ENCODE results near the gene TRAF3IP3. TPM values are rescaled to one million over a fixed set of nuclear protein-coding genes. Genes with fewer than 3 reads are reported as not detected.

Gene TRAF3IP3
- total RNA-seq, 1 experiment from 2014 or later: 0.34 TPM

DNA sequence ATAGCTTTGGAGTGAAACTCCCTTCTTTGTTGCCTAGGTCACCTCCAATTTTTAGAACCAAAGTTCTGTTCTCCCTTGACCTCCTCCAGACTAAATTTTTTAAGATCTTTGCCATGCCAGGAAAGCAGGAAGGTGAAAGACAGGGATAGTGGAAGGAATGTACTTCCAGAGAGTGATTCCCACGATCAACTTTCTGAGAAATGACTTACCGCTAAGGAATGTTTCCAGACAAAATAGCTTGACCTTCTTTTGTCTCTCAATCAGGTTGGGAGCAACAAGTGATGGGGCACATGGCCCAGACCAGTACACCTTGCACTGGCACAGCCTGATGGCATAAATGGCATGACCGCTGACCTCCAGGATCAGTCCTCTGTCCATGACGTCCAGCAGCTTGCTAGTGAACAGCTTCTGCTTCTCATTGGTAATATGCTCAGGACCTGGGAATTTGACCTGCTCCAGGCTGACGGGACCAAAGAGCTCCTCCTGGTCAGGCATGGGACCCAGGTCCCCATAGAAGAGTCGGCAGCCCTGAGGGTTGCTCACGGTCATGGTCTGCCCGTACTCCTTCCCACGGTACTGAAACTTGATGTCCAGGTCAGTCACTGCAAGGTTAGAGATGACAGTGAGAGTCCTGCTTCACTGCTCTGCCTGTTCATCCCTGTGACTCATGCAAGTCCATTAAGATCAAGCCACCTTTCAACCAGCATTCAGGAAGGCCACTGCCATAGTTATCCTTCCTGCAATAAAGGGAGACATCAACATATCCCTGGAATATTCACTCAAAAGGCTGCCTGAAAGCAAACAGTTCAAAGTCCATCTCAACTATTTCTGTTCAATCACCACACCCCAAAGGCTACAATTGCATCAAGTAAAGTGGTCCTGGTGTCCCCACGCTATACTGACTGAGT is 34.7 kb downstream of the TRAF3IP3 start:
- CTCF ChIA-PET: no interaction called here
- no peak overlapping the region for H2AFZ ChIP-seq (ENCODE audit: low read depth, low read length, poor library complexity, severe bottlenecking)
- peaks cover 25 to 27% of the 10 kb centered on the region in 2 experiments; a peak in 3 of 4 replicates for H3K36me3 ChIP-seq (ENCODE audit: control insufficient read depth in 1 of 2, insufficient read depth in 2 of 2, low read length in 2 of 2)
- no peaks in the 10 kb centered on the region for H3K79me2 ChIP-seq (ENCODE audit: insufficient read depth, low read length)
- TF ChIP-seq SP1 (IDR thresholded peaks at IDR 0.05; ENCODE audit: low read depth): no peak
- no peak for TF ChIP-seq CBX3 (IDR thresholded peaks at IDR 0.05; ENCODE audit: low read depth)
- TF ChIP-seq, protein P1, sequence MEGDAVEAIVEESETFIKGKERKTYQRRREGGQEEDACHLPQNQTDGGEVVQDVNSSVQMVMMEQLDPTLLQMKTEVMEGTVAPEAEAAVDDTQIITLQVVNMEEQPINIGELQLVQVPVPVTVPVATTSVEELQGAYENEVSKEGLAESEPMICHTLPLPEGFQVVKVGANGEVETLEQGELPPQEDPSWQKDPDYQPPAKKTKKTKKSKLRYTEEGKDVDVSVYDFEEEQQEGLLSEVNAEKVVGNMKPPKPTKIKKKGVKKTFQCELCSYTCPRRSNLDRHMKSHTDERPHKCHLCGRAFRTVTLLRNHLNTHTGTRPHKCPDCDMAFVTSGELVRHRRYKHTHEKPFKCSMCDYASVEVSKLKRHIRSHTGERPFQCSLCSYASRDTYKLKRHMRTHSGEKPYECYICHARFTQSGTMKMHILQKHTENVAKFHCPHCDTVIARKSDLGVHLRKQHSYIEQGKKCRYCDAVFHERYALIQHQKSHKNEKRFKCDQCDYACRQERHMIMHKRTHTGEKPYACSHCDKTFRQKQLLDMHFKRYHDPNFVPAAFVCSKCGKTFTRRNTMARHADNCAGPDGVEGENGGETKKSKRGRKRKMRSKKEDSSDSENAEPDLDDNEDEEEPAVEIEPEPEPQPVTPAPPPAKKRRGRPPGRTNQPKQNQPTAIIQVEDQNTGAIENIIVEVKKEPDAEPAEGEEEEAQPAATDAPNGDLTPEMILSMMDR (IDR thresholded peaks at IDR 0.05 in 2 of 3, conservative IDR thresholded peaks at IDR 0.05 in 1 of 3; ENCODE audit: borderline replicate concordance in 1 of 3, insufficient read depth in 1 of 3, low read depth in 2 of 3, low read length in 2 of 3): no peak
- no peak for TF ChIP-seq EZH2phosphoT487 (IDR thresholded peaks at IDR 0.05; ENCODE audit: borderline replicate concordance)
- TF ChIP-seq FOSL1 (IDR thresholded peaks at IDR 0.05; ENCODE audit: low read depth): no peak
- TF ChIP-seq, protein P2, sequence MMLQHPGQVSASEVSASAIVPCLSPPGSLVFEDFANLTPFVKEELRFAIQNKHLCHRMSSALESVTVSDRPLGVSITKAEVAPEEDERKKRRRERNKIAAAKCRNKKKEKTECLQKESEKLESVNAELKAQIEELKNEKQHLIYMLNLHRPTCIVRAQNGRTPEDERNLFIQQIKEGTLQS (IDR thresholded peaks at IDR 0.05): no peak
- no peak for TF ChIP-seq YY1 (IDR thresholded peaks at IDR 0.05; ENCODE audit: extremely low read depth, insufficient replicate concordance, low read depth, low read length)
- TF ChIP-seq CEBPB (IDR thresholded peaks at IDR 0.05; ENCODE audit: low read depth): no peak
- no peak for TF ChIP-seq EZH2 (IDR thresholded peaks at IDR 0.05)
- TF ChIP-seq, protein P3, sequence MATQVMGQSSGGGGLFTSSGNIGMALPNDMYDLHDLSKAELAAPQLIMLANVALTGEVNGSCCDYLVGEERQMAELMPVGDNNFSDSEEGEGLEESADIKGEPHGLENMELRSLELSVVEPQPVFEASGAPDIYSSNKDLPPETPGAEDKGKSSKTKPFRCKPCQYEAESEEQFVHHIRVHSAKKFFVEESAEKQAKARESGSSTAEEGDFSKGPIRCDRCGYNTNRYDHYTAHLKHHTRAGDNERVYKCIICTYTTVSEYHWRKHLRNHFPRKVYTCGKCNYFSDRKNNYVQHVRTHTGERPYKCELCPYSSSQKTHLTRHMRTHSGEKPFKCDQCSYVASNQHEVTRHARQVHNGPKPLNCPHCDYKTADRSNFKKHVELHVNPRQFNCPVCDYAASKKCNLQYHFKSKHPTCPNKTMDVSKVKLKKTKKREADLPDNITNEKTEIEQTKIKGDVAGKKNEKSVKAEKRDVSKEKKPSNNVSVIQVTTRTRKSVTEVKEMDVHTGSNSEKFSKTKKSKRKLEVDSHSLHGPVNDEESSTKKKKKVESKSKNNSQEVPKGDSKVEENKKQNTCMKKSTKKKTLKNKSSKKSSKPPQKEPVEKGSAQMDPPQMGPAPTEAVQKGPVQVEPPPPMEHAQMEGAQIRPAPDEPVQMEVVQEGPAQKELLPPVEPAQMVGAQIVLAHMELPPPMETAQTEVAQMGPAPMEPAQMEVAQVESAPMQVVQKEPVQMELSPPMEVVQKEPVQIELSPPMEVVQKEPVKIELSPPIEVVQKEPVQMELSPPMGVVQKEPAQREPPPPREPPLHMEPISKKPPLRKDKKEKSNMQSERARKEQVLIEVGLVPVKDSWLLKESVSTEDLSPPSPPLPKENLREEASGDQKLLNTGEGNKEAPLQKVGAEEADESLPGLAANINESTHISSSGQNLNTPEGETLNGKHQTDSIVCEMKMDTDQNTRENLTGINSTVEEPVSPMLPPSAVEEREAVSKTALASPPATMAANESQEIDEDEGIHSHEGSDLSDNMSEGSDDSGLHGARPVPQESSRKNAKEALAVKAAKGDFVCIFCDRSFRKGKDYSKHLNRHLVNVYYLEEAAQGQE (IDR thresholded peaks at IDR 0.05; ENCODE audit: low read depth): no peak
- TF ChIP-seq ELF1 (IDR thresholded peaks at IDR 0.05; ENCODE audit: borderline replicate concordance, low read depth): no peak
- TF ChIP-seq, protein P4, sequence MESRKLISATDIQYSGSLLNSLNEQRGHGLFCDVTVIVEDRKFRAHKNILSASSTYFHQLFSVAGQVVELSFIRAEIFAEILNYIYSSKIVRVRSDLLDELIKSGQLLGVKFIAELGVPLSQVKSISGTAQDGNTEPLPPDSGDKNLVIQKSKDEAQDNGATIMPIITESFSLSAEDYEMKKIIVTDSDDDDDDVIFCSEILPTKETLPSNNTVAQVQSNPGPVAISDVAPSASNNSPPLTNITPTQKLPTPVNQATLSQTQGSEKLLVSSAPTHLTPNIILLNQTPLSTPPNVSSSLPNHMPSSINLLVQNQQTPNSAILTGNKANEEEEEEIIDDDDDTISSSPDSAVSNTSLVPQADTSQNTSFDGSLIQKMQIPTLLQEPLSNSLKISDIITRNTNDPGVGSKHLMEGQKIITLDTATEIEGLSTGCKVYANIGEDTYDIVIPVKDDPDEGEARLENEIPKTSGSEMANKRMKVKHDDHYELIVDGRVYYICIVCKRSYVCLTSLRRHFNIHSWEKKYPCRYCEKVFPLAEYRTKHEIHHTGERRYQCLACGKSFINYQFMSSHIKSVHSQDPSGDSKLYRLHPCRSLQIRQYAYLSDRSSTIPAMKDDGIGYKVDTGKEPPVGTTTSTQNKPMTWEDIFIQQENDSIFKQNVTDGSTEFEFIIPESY (IDR thresholded peaks at IDR 0.05; ENCODE audit: extremely low read depth, insufficient replicate concordance, low read length): no peak
- TF ChIP-seq ZNF274 (IDR thresholded peaks at IDR 0.05; ENCODE audit: low read depth, low read length): no peak
- TF ChIP-seq POLR2A (IDR thresholded peaks at IDR 0.05; ENCODE audit: borderline replicate concordance, extremely low read depth, insufficient read depth, insufficient read length): no peak
- no peak for TF ChIP-seq POLR2AphosphoS5 (IDR thresholded peaks at IDR 0.05; ENCODE audit: low read depth, low read length)
- no peak for TF ChIP-seq SRF (IDR thresholded peaks at IDR 0.05; ENCODE audit: low read depth)
- TF ChIP-seq EGR1 (IDR thresholded peaks at IDR 0.05; ENCODE audit: low read depth): no peak
- no peak for TF ChIP-seq JUND (IDR thresholded peaks at IDR 0.05)
- TF ChIP-seq ZFX (IDR thresholded peaks at IDR 0.05): no peak
- TF ChIP-seq, protein P5, sequence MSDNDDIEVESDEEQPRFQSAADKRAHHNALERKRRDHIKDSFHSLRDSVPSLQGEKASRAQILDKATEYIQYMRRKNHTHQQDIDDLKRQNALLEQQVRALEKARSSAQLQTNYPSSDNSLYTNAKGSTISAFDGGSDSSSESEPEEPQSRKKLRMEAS (IDR thresholded peaks at IDR 0.05): no peak
- H4K20me1 ChIP-seq (ENCODE audit: insufficient read depth): no peaks in the 10 kb centered on the region
- H3K9me2 ChIP-seq (ENCODE audit: insufficient read depth): no peaks in the 10 kb centered on the region
- no peak overlapping the region for H3K9ac ChIP-seq (ENCODE audit: low read length)
- H3K27ac ChIP-seq (ENCODE audit: low read depth, low read length): no peak overlapping the region
- no peaks in the 10 kb centered on the region for H3K9me3 ChIP-seq (ENCODE audit: control insufficient read depth in 1 of 2, insufficient read depth in 1 of 2, low read depth in 1 of 2, low read length in 2 of 2)
- H3K4me1 ChIP-seq (ENCODE audit: control insufficient read depth in 1 of 2, insufficient read depth in 2 of 2, low read length in 2 of 2): peaks cover 0 to 18% of the 10 kb centered on the region in 2 experiments; a peak in 1 of 4 replicates
- no TSS peak for BruUV-seq (replicated peaks)
- POLR2A ChIA-PET: no interaction called here
- H3K27me3 ChIP-seq (ENCODE audit: insufficient read depth, low read length): no peaks in the 10 kb centered on the region
- intact Hi-C loops (cut with micrococcal nuclease): no loop called here
- ATAC-seq: no peak
- RAD21 ChIA-PET (ENCODE audit: low non-redundant PET in 1 of 2, low total read pairs in 2 of 2, uncharacterized antibody in 2 of 2, unreplicated experiment in 2 of 2): no interaction called here
- H3K4me3 ChIP-seq (replicated peaks in 1 of 2; ENCODE audit: low read depth in 1 of 2, low read length in 2 of 2): no peak overlapping the region
- 0 out of 2 replicates have a peak overlapping the region, but pooled peaks have one; percentile 4 for H3K4me2 ChIP-seq (ENCODE audit: low read length)
- no peak for DNase-seq (ENCODE audit: low read depth, low spot score)
